Islet of Langerhans (tissue), 1 donor: Measurements from ENCODE around the gene GULP1.

ENCODE experiments used
- FAIRE-seq: peaks from one replicate; lab custom pipeline; 2011; peaks lifted over from hg19 to GRCh38; lab: Jason Lieb, UNC

GULP1 gene

GRCh38 chr2:188481474-188481873, 189.8 kb downstream of the GULP1 start:
- FAIRE-seq: no peak

- FAIRE-seq: no peak
These were observed 193.8 kb downstream of the GULP1 start for GRCh38 chr2:188485496-188485895.

- FAIRE-seq: no peak
These were observed 201.1 kb downstream of the GULP1 start for GRCh38 chr2:188492751-188493150.

- FAIRE-seq: no peak
These were observed 203.2 kb downstream of the GULP1 start for GRCh38 chr2:188494906-188495305.

- FAIRE-seq: no peak
These were observed 204.3 kb downstream of the GULP1 start for GRCh38 chr2:188495969-188496431.

- no peak for FAIRE-seq
These were observed 206.1 kb downstream of the GULP1 start for GRCh38 chr2:188497726-188498125.

- FAIRE-seq: no peak
These were observed 212.3 kb downstream of the GULP1 start for GRCh38 chr2:188503975-188504374.

GRCh38 chr2:188506843-188507242, 215.2 kb downstream of the GULP1 start:
- FAIRE-seq: no peak

GRCh38 chr2:188511346-188511745, 219.7 kb downstream of the GULP1 start:
- FAIRE-seq: no peak

- peak; percentile 100 for FAIRE-seq
These were observed 220.8 kb downstream of the GULP1 start for GRCh38 chr2:188512456-188512855.

GRCh38 chr2:188515918-188516317, 224.2 kb downstream of the GULP1 start:
- FAIRE-seq: no peak

GRCh38 chr2:188517549-188518215, 226.0 kb downstream of the GULP1 start:
- no peak for FAIRE-seq

GRCh38 chr2:188518381-188518780, 226.7 kb downstream of the GULP1 start:
- FAIRE-seq: no peak

GRCh38 chr2:188519136-188519535, 227.5 kb downstream of the GULP1 start:
- FAIRE-seq: peak; percentile 41

- peak; percentile 36 for FAIRE-seq
These were observed 230.8 kb downstream of the GULP1 start for GRCh38 chr2:188522517-188522916.

- no peak for FAIRE-seq
These were observed 232.2 kb downstream of the GULP1 start for GRCh38 chr2:188523919-188524318.

- peak; percentile 98 for FAIRE-seq
These were observed 232.9 kb downstream of the GULP1 start for GRCh38 chr2:188524519-188525113.

GRCh38 chr2:188526701-188527100, 235.0 kb downstream of the GULP1 start:
- FAIRE-seq: no peak

- no peak for FAIRE-seq
These were observed 235.5 kb downstream of the GULP1 start for GRCh38 chr2:188527141-188527540.

GRCh38 chr2:188527581-188527993, 235.9 kb downstream of the GULP1 start:
- no peak for FAIRE-seq

- FAIRE-seq: no peak
These were observed 238.0 kb downstream of the GULP1 start for GRCh38 chr2:188529710-188530109.

GRCh38 chr2:188534875-188535274, 243.2 kb downstream of the GULP1 start:
- no peak for FAIRE-seq

- no peak for FAIRE-seq
These were observed 260.0 kb downstream of the GULP1 start for GRCh38 chr2:188551671-188552070.

GRCh38 chr2:188557081-188557480, 265.4 kb downstream of the GULP1 start:
- FAIRE-seq: no peak
